GM21576 (cell line): ENCODE data around the gene LIN54.

Experiments used
- ATAC-seq: cut with Tn5 transposase; IDR thresholded peaks from one replicate; pipeline ENCODE4 v1.9.1; 2021; ENCODE audit warnings: mild to moderate bottlenecking, moderate library complexity; ENCODE audit not compliant: unreplicated experiment

The LIN54 gene

GRCh38 chr4:82896755-82897154 lies 113.9 kb downstream of the LIN54 start:
- no peak for ATAC-seq

GRCh38 chr4:82893942-82894341 lies 116.7 kb downstream of the LIN54 start:
- ATAC-seq, result no peak

GRCh38 chr4:82892467-82892802 lies 118.2 kb downstream of the LIN54 start:
- ATAC-seq, result no peak

GRCh38 chr4:82891707-82892466 lies 118.7 kb downstream of the LIN54 start:
- no peak for ATAC-seq

GRCh38 chr4:82890901-82891706 lies 119.5 kb downstream of the LIN54 start, which contains the start of gene SEC31A:
Gene SEC31A (minus strand): TSS chr4:82891153. CDS start chr4:82881936, 9,217 bp downstream.
- peak; percentile 90 for ATAC-seq

- no peak for ATAC-seq
Measured at GRCh38 chr4:82890528-82890900, 120.1 kb downstream of the LIN54 start.

- no peak for ATAC-seq
Measured at GRCh38 chr4:82889287-82889686, 121.3 kb downstream of the LIN54 start.

GRCh38 chr4:82886147-82886942 lies 124.3 kb downstream of the LIN54 start:
- no peak for ATAC-seq

GRCh38 chr4:82885410-82885809 lies 125.2 kb downstream of the LIN54 start:
- no peak for ATAC-seq
